ENCODE results near the gene ESPL1. TPM values are rescaled to one million over a fixed set of nuclear protein-coding genes. Genes with fewer than 3 reads are reported as not detected.

The ESPL1 gene
- total RNA-seq, 1 experiment from 2014 or later = 9.4 TPM

- Histone ChIP-seq H3K9me3 (ENCODE audit: low read length) (no peaks in the 10 kb centered on the region), H3K27me3 (ENCODE audit: low read length) (no peaks in the 10 kb centered on the region), H3K79me2 (ENCODE audit: low read length) (no peaks in the 10 kb centered on the region), H3K4me2 (ENCODE audit: low read depth, low read length, poor library complexity, severe bottlenecking) (no peak overlapping the region), H3K36me3 (ENCODE audit: insufficient read depth, low read length) (no peaks in the 10 kb centered on the region), H3K4me1 (ENCODE audit: low read length) (peaks cover 21% of the 10 kb centered on the region), H2AFZ (ENCODE audit: low read length) (no peak overlapping the region), H3K27ac (ENCODE audit: low read length) (no peak overlapping the region), H3K9ac (ENCODE audit: low read length) (no peak overlapping the region), H3K4me3 (ENCODE audit: low read length) (no peak overlapping the region), H3K9me2 (replicated peaks; ENCODE audit: insufficient read depth, low read length) (no peaks in the 10 kb centered on the region), H4K20me1 (ENCODE audit: insufficient read depth, low read depth, low read length) (no peaks in the 10 kb centered on the region)
- DNase-seq = no peak
These were observed 8.2 kb upstream of the ESPL1 start for GRCh38 chr12:53259891-53260290.

GRCh38 chr12:53265783-53266182 is 2.3 kb upstream of the ESPL1 start:
- H3K4me2 ChIP-seq (ENCODE audit: low read depth, low read length, poor library complexity, severe bottlenecking) = no peak overlapping the region
- H3K9me2 ChIP-seq (replicated peaks; ENCODE audit: insufficient read depth, low read length) = no peaks in the 10 kb centered on the region
- H3K9me3 ChIP-seq (ENCODE audit: low read length) = no peaks in the 10 kb centered on the region
- H2AFZ ChIP-seq (ENCODE audit: low read length) = no peak overlapping the region
- no peak for DNase-seq
- H3K79me2 ChIP-seq (ENCODE audit: low read length) = peaks cover 26% of the 10 kb centered on the region
- H3K27me3 ChIP-seq (ENCODE audit: low read length) = no peaks in the 10 kb centered on the region
- no peak overlapping the region for H3K27ac ChIP-seq (ENCODE audit: low read length)
- no peaks in the 10 kb centered on the region for H4K20me1 ChIP-seq (ENCODE audit: insufficient read depth, low read depth, low read length)
- peaks cover 24% of the 10 kb centered on the region for H3K4me1 ChIP-seq (ENCODE audit: low read length)
- no peak overlapping the region for H3K9ac ChIP-seq (ENCODE audit: low read length)
- H3K36me3 ChIP-seq (ENCODE audit: insufficient read depth, low read length) = peaks cover 4% of the 10 kb centered on the region; the same call in 1 of the 2 replicates
- no peak overlapping the region for H3K4me3 ChIP-seq (ENCODE audit: low read length)

- H3K4me3 ChIP-seq (ENCODE audit: low read length) = peak overlapping the region; percentile 87
- no peaks in the 10 kb centered on the region for H3K9me3 ChIP-seq (ENCODE audit: low read length)
- peaks cover 4% of the 10 kb centered on the region; the same call in 1 of the 2 replicates for H3K36me3 ChIP-seq (ENCODE audit: insufficient read depth, low read length)
- H2AFZ ChIP-seq (ENCODE audit: low read length) = peak overlapping the region; percentile 69
- peak overlapping the region; percentile 82 for H3K9ac ChIP-seq (ENCODE audit: low read length)
- H3K27me3 ChIP-seq (ENCODE audit: low read length) = no peaks in the 10 kb centered on the region
- H3K4me2 ChIP-seq (ENCODE audit: low read depth, low read length, poor library complexity, severe bottlenecking) = peak overlapping the region; percentile 67
- H3K79me2 ChIP-seq (ENCODE audit: low read length) = peaks cover 26% of the 10 kb centered on the region
- DNase-seq = peak; percentile 49
- H3K4me1 ChIP-seq (ENCODE audit: low read length) = peaks cover 24% of the 10 kb centered on the region
- no peak overlapping the region for H3K27ac ChIP-seq (ENCODE audit: low read length)
- H3K9me2 ChIP-seq (replicated peaks; ENCODE audit: insufficient read depth, low read length) = no peaks in the 10 kb centered on the region
- no peaks in the 10 kb centered on the region for H4K20me1 ChIP-seq (ENCODE audit: insufficient read depth, low read depth, low read length)
These were observed 647 bp upstream of the ESPL1 start for GRCh38 chr12:53267306-53267998.

GRCh38 chr12:53268630-53269562 is 797 bp downstream of the ESPL1 start:
- Histone ChIP-seq H3K9me2 (replicated peaks; ENCODE audit: insufficient read depth, low read length) (no peaks in the 10 kb centered on the region), H3K4me1 (ENCODE audit: low read length) (peaks cover 24% of the 10 kb centered on the region), H3K27me3 (ENCODE audit: low read length) (no peaks in the 10 kb centered on the region), H3K36me3 (ENCODE audit: insufficient read depth, low read length) (peaks cover 4% of the 10 kb centered on the region; the same call in 1 of the 2 replicates), H3K4me2 (ENCODE audit: low read depth, low read length, poor library complexity, severe bottlenecking) (peak overlapping the region; percentile 67), H3K9me3 (ENCODE audit: low read length) (no peaks in the 10 kb centered on the region), H3K27ac (ENCODE audit: low read length) (peak overlapping the region; percentile 21; the same call in 1 of the 2 replicates), H4K20me1 (ENCODE audit: insufficient read depth, low read depth, low read length) (no peaks in the 10 kb centered on the region), H3K9ac (ENCODE audit: low read length) (peak overlapping the region; percentile 82), H2AFZ (ENCODE audit: low read length) (peak overlapping the region; percentile 69), H3K79me2 (ENCODE audit: low read length) (peaks cover 26% of the 10 kb centered on the region), H3K4me3 (ENCODE audit: low read length) (peak overlapping the region; percentile 87)
- no peak for DNase-seq

- no peaks in the 10 kb centered on the region for H3K9me2 ChIP-seq (replicated peaks; ENCODE audit: insufficient read depth, low read length)
- H3K4me2 ChIP-seq (ENCODE audit: low read depth, low read length, poor library complexity, severe bottlenecking) = no peak overlapping the region
- H3K79me2 ChIP-seq (ENCODE audit: low read length) = peaks cover 12% of the 10 kb centered on the region
- no peak for DNase-seq
- H3K27ac ChIP-seq (ENCODE audit: low read length) = no peak overlapping the region
- H2AFZ ChIP-seq (ENCODE audit: low read length) = no peak overlapping the region
- H3K4me3 ChIP-seq (ENCODE audit: low read length) = no peak overlapping the region
- H3K27me3 ChIP-seq (ENCODE audit: low read length) = no peaks in the 10 kb centered on the region
- H3K36me3 ChIP-seq (ENCODE audit: insufficient read depth, low read length) = peaks cover 16% of the 10 kb centered on the region
- peaks cover 9% of the 10 kb centered on the region for H3K4me1 ChIP-seq (ENCODE audit: low read length)
- no peaks in the 10 kb centered on the region for H4K20me1 ChIP-seq (ENCODE audit: insufficient read depth, low read depth, low read length)
- no peak overlapping the region for H3K9ac ChIP-seq (ENCODE audit: low read length)
- no peaks in the 10 kb centered on the region for H3K9me3 ChIP-seq (ENCODE audit: low read length)
These were observed 6.3 kb downstream of the ESPL1 start for GRCh38 chr12:53274445-53274844.

GRCh38 chr12:53276511-53276910 is 8.4 kb downstream of the ESPL1 start:
- Histone ChIP-seq H3K9ac (ENCODE audit: low read length) (no peak overlapping the region), H3K27ac (ENCODE audit: low read length) (no peak overlapping the region), H3K9me3 (ENCODE audit: low read length) (no peaks in the 10 kb centered on the region), H4K20me1 (ENCODE audit: insufficient read depth, low read depth, low read length) (no peaks in the 10 kb centered on the region), H3K4me1 (ENCODE audit: low read length) (no peaks in the 10 kb centered on the region), H2AFZ (ENCODE audit: low read length) (no peak overlapping the region), H3K79me2 (ENCODE audit: low read length) (no peaks in the 10 kb centered on the region), H3K36me3 (ENCODE audit: insufficient read depth, low read length) (peaks cover 17% of the 10 kb centered on the region; the same call in 1 of the 2 replicates), H3K9me2 (replicated peaks; ENCODE audit: insufficient read depth, low read length) (no peaks in the 10 kb centered on the region), H3K4me3 (ENCODE audit: low read length) (no peak overlapping the region), H3K4me2 (ENCODE audit: low read depth, low read length, poor library complexity, severe bottlenecking) (no peak overlapping the region), H3K27me3 (ENCODE audit: low read length) (no peaks in the 10 kb centered on the region)
- no peak for DNase-seq

- no peaks in the 10 kb centered on the region for H3K27me3 ChIP-seq (ENCODE audit: low read length)
- H3K9me2 ChIP-seq (replicated peaks; ENCODE audit: insufficient read depth, low read length) = no peaks in the 10 kb centered on the region
- H3K27ac ChIP-seq (ENCODE audit: low read length) = no peak overlapping the region
- DNase-seq = no peak
- H3K4me2 ChIP-seq (ENCODE audit: low read depth, low read length, poor library complexity, severe bottlenecking) = no peak overlapping the region
- H3K4me1 ChIP-seq (ENCODE audit: low read length) = no peaks in the 10 kb centered on the region
- H3K9me3 ChIP-seq (ENCODE audit: low read length) = no peaks in the 10 kb centered on the region
- H3K79me2 ChIP-seq (ENCODE audit: low read length) = no peaks in the 10 kb centered on the region
- H2AFZ ChIP-seq (ENCODE audit: low read length) = no peak overlapping the region
- no peaks in the 10 kb centered on the region for H4K20me1 ChIP-seq (ENCODE audit: insufficient read depth, low read depth, low read length)
- H3K36me3 ChIP-seq (ENCODE audit: insufficient read depth, low read length) = peaks cover 17% of the 10 kb centered on the region; the same call in 1 of the 2 replicates
- no peak overlapping the region for H3K4me3 ChIP-seq (ENCODE audit: low read length)
- H3K9ac ChIP-seq (ENCODE audit: low read length) = no peak overlapping the region
These were observed 9.9 kb downstream of the ESPL1 start for GRCh38 chr12:53277981-53278380.

GRCh38 chr12:53279283-53279869 is 11.3 kb downstream of the ESPL1 start:
- no peak overlapping the region for H3K4me2 ChIP-seq (ENCODE audit: low read depth, low read length, poor library complexity, severe bottlenecking)
- H3K9ac ChIP-seq (ENCODE audit: low read length) = no peak overlapping the region
- no peak overlapping the region for H2AFZ ChIP-seq (ENCODE audit: low read length)
- H3K4me1 ChIP-seq (ENCODE audit: low read length) = no peaks in the 10 kb centered on the region
- no peaks in the 10 kb centered on the region for H3K79me2 ChIP-seq (ENCODE audit: low read length)
- H3K4me3 ChIP-seq (ENCODE audit: low read length) = no peak overlapping the region
- no peaks in the 10 kb centered on the region for H3K27me3 ChIP-seq (ENCODE audit: low read length)
- no peak for DNase-seq
- H3K9me3 ChIP-seq (ENCODE audit: low read length) = no peaks in the 10 kb centered on the region
- H3K9me2 ChIP-seq (replicated peaks; ENCODE audit: insufficient read depth, low read length) = no peaks in the 10 kb centered on the region
- no peaks in the 10 kb centered on the region for H4K20me1 ChIP-seq (ENCODE audit: insufficient read depth, low read depth, low read length)
- no peak overlapping the region for H3K27ac ChIP-seq (ENCODE audit: low read length)
- H3K36me3 ChIP-seq (ENCODE audit: insufficient read depth, low read length) = peaks cover 19% of the 10 kb centered on the region; the same call in 1 of the 2 replicates
